HCT116 (cell line): ENCODE data around the gene CEP41. TPM values are rescaled to one million over a fixed set of nuclear protein-coding genes. Genes with fewer than 3 reads are reported as not detected.

Source experiments
- ATAC-seq: fragments of 200-7000 bp; cut with Tn5 transposase; 2 replicates; pipeline ENCODE4 v1.9.1; 2020; ENCODE audit warnings: mild to moderate bottlenecking, moderate library complexity
- BruUV-seq: library from RNA; stranded (reverse); fragments of 400-500 nt; replicated peaks from 2 replicates; lab custom pipeline; 2021; lab: Mats Ljungman, UMichigan
- CTCF ChIA-PET: fragments of 300-600 bp; sonication (Branson Sonifier 250); formaldehyde crosslinking; loops from one replicate; lab custom pipeline; 2021; ENCODE audit warnings: antibody characterized with exemption; lab: Charles Lee
- POLR2A ChIA-PET: fragments of 300-600, 350-600 bp; sonication (Branson Sonifier 250); formaldehyde crosslinking; loops from one replicate; lab custom pipeline; 2021; ENCODE audit warnings: antibody characterized with exemption; lab: Charles Lee
- RAD21 ChIA-PET, 2 experiments: fragments of 300-600 bp; sonication (Branson Sonifier 250); formaldehyde crosslinking; loops; one replicate each; lab custom pipeline; 2023; ENCODE audit warnings: low total read pairs in 2 of 2; ENCODE audit not compliant: uncharacterized antibody in 2 of 2, unreplicated experiment in 2 of 2, low non-redundant PET in 1 of 2; lab: Charles Lee
- DNase-seq: peaks from one replicate; pipeline ENCODE4 v3.0.0-alpha.2; 2010; ENCODE audit warnings: low read depth, low spot score
- H2AFZ ChIP-seq: fragments of 200-600 bp; shearing (Covaris generic), sonication (generic); 2 replicates; pipeline ENCODE4 v1.6.1; 2017; ENCODE audit warnings: low read depth, mixed run types, mixed read lengths, antibody characterized with exemption, low read length; ENCODE audit not compliant: poor library complexity, severe bottlenecking
- H3K27ac ChIP-seq: 2 replicates; pipeline ENCODE4 v1.5.1; 2012; ENCODE audit warnings: low read depth, low read length
- H3K27me3 ChIP-seq: fragments of 200-600 bp; sonication (generic); 2 replicates; pipeline ENCODE4 v1.6.1; 2016; ENCODE audit warnings: mixed run types, low read length, mixed read lengths; ENCODE audit not compliant: insufficient read depth
- H3K36me3 ChIP-seq, 2 experiments: fragments of 200-500 bp in 1 of 2; fragments of 200-600 bp in 1 of 2; sonication (Bioruptor generic) in 1 of 2; sonication (generic) in 1 of 2; 2 replicates each; pipeline versions ENCODE4 v1.5.1 to v1.6.1; 2014 to 2016; ENCODE audit warnings: low read length in 2 of 2, inconsistent platforms in 1 of 2, mixed read lengths in 1 of 2, mixed run types in 1 of 2; ENCODE audit not compliant: insufficient read depth in 2 of 2, control insufficient read depth in 1 of 2
- H3K4me1 ChIP-seq, 2 experiments: fragments of 200-600 bp in 1 of 2; sonication (generic) in 1 of 2; 2 replicates each; pipeline versions ENCODE4 v1.5.1 to v1.6.1; 2012 to 2017; ENCODE audit warnings: low read length in 2 of 2, inconsistent platforms in 1 of 2, mild to moderate bottlenecking in 1 of 2, mixed read lengths in 1 of 2, mixed run types in 1 of 2, moderate library complexity in 1 of 2; ENCODE audit not compliant: insufficient read depth in 2 of 2, control insufficient read depth in 1 of 2
- H3K4me2 ChIP-seq: fragments of 200-600 bp; sonication (generic); 2 replicates; pipeline ENCODE4 v1.6.1; 2017; ENCODE audit warnings: mixed run types, low read length, mixed read lengths
- H3K4me3 ChIP-seq, 2 experiments: fragments of 200-600 bp in 1 of 2; sonication (generic) in 1 of 2; replicated peaks in 1 of 2; 2 replicates each; pipeline ENCODE4 v1.5.1; 2011 to 2016; ENCODE audit warnings: low read length in 2 of 2, control low read depth in 1 of 2, low read depth in 1 of 2, mild to moderate bottlenecking in 1 of 2, mixed read lengths in 1 of 2, mixed run types in 1 of 2
- H3K79me2 ChIP-seq: fragments of 200-600 bp; sonication (generic); 2 replicates; pipeline ENCODE4 v1.6.1; 2017; ENCODE audit warnings: mild to moderate bottlenecking, mixed run types, low read length, moderate library complexity, mixed read lengths; ENCODE audit not compliant: insufficient read depth
- H3K9ac ChIP-seq: fragments of 200-600 bp; sonication (generic); 2 replicates; pipeline ENCODE4 v1.6.1; 2016; ENCODE audit warnings: low read length, mixed read lengths
- H3K9me2 ChIP-seq: fragments of 200-600 bp; sonication (generic), shearing (Covaris generic); 2 replicates; pipeline ENCODE4 v1.6.1; 2017; ENCODE audit warnings: mixed run types, mild to moderate bottlenecking, moderate library complexity; ENCODE audit not compliant: insufficient read depth
- H3K9me3 ChIP-seq, 2 experiments: fragments of 200-500 bp in 1 of 2; fragments of 200-600 bp in 1 of 2; sonication (Bioruptor generic) in 1 of 2; sonication (generic) in 1 of 2; 2 replicates each; pipeline ENCODE4 v1.6.1; 2014 to 2017; ENCODE audit warnings: low read length in 2 of 2, mixed read lengths in 2 of 2, inconsistent platforms in 1 of 2, low read depth in 1 of 2, mild to moderate bottlenecking in 1 of 2, mixed run types in 1 of 2, moderate library complexity in 1 of 2; ENCODE audit not compliant: control insufficient read depth in 1 of 2, insufficient read depth in 1 of 2
- H4K20me1 ChIP-seq: fragments of 200-600 bp; sonication (generic), shearing (Covaris generic); 2 replicates; pipeline ENCODE4 v1.6.1; 2017; ENCODE audit warnings: mixed run types, mild to moderate bottlenecking, moderate library complexity; ENCODE audit not compliant: insufficient read depth
- CBX3 ChIP-seq: IDR thresholded peaks from 2 replicates; pipeline ENCODE4 v1.6.1; 2012; ENCODE audit warnings: low read depth
- CEBPB ChIP-seq: IDR thresholded peaks from 2 replicates; pipeline ENCODE4 v1.6.1; 2012; ENCODE audit warnings: low read depth
- EGR1 ChIP-seq: IDR thresholded peaks from 2 replicates; pipeline ENCODE4 v1.6.1; 2012; ENCODE audit warnings: low read depth
- FOSL1 ChIP-seq: IDR thresholded peaks from 2 replicates; pipeline ENCODE4 v1.6.1; 2012; ENCODE audit warnings: low read depth
- JUND ChIP-seq: IDR thresholded peaks from 2 replicates; pipeline ENCODE4 v1.6.1; 2012
- POLR2AphosphoS5 ChIP-seq: IDR thresholded peaks from 2 replicates; pipeline ENCODE4 v1.6.1; 2011; ENCODE audit warnings: mild to moderate bottlenecking, low read depth, low read length, moderate library complexity
- SP1 ChIP-seq: IDR thresholded peaks from 2 replicates; pipeline ENCODE4 v1.6.1; 2012; ENCODE audit warnings: low read depth
- SRF ChIP-seq: IDR thresholded peaks from 2 replicates; pipeline ENCODE4 v1.6.1; 2012; ENCODE audit warnings: low read depth
- ZNF274 ChIP-seq: fragments of 200-500 bp; sonication (Bioruptor generic); IDR thresholded peaks from 2 replicates; pipeline ENCODE4 v1.6.1; 2014; ENCODE audit warnings: mild to moderate bottlenecking, low read depth, low read length, inconsistent platforms
- intact Hi-C: fragments of 100-400 bp; cut with micrococcal nuclease; formaldehyde crosslinking; loops from 2 replicates; pipeline ENCODE4 v1.10.0; 2022
- total RNA-seq: library from RNA; stranded (reverse); gene quantifications from one replicate; pipeline ENCODE4 v1.2.1, GENCODE V29; 2021; ENCODE audit not compliant: unreplicated experiment
- TF ChIP-seq, protein P1 (sequence below): IDR thresholded peaks from 2 replicates; pipeline ENCODE4 v1.6.1; 2011; ENCODE audit warnings: mild to moderate bottlenecking, low read length, moderate library complexity; ENCODE audit not compliant: insufficient replicate concordance; ENCODE audit errors: extremely low read depth

The CEP41 gene
- total RNA-seq, 1 experiment from 2014 or later = 13.6 TPM

DNA sequence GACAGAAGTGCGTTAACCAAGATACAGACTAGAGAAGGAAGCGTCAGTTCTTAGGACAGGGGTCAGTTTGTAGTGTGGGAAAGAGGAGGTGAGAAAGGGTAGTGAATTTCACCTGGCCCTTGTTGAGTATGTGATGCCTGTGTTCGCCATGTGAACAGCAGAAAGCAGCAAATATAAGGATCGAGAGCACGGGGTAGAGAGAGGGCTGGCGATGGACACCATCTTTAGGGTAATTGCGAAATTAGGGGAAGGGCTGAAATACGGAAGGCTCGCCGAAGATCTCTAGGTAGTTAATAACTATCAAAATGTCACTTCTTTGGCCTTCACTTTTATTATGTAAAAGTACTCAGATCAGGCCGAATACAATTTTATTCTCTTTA, 44.9 kb upstream of the CEP41 start:
- Histone ChIP-seq H2AFZ (peak overlapping the region; percentile 2), H3K9me2 (no peaks in the 10 kb centered on the region), H3K4me1 (peaks cover 0 to 20% of the 10 kb centered on the region in 2 experiments; a peak in 1 of 4 replicates), H3K9ac (0 out of 2 replicates have a peak overlapping the region, but pooled peaks have one; percentile 62), H3K9me3 (no peaks in the 10 kb centered on the region), H3K4me2 (peak overlapping the region; percentile 74), H3K27me3 (no peaks in the 10 kb centered on the region), H3K79me2 (peaks cover 38% of the 10 kb centered on the region), H3K4me3 (peak overlapping the region; percentile 53 to 62), H3K36me3 (no peaks in the 10 kb centered on the region), H4K20me1 (no peaks in the 10 kb centered on the region), H3K27ac (no peak overlapping the region)
- CTCF ChIA-PET = no interaction called here
- RAD21 ChIA-PET = no interaction called here
- ATAC-seq (peak; percentile 20), DNase-seq (no peak)
- no TSS peak for BruUV-seq
- POLR2A ChIA-PET = no interaction called here
- intact Hi-C loops = loop anchor here (5.0 to 10.0 kb wide), 2 partner anchors 211 to 413 kb away; partner anchors contain the start of gene KLHDC10
- TF ChIP-seq FOSL1 (no peak), CEBPB (peak; percentile 62; the same call in 1 of the 2 replicates)

- CTCF ChIA-PET = interaction anchor here (1.6 kb wide), 1 partner anchor 24 kb away, joined by 3 read pairs; no protein-coding TSS in a partner anchor
- intact Hi-C loops = loop anchor here (10.0 kb wide), 1 partner anchor 208 kb away; no protein-coding TSS in a partner anchor
- no peak overlapping the region for H3K4me2 ChIP-seq
- no peak overlapping the region for H3K4me3 ChIP-seq
- H3K36me3 ChIP-seq = no peaks in the 10 kb centered on the region
- POLR2A ChIA-PET = no interaction called here
- peaks cover 0 to 20% of the 10 kb centered on the region in 2 experiments; a peak in 1 of 4 replicates for H3K4me1 ChIP-seq
- DNase-seq = no peak
- no peaks in the 10 kb centered on the region for H3K27me3 ChIP-seq
- H3K9me2 ChIP-seq = no peaks in the 10 kb centered on the region
- H3K9ac ChIP-seq = no peak overlapping the region
- ATAC-seq = no peak
- H3K27ac ChIP-seq = no peak overlapping the region
- no peaks in the 10 kb centered on the region for H3K9me3 ChIP-seq
- RAD21 ChIA-PET = no interaction called here
- TF ChIP-seq, protein P1, sequence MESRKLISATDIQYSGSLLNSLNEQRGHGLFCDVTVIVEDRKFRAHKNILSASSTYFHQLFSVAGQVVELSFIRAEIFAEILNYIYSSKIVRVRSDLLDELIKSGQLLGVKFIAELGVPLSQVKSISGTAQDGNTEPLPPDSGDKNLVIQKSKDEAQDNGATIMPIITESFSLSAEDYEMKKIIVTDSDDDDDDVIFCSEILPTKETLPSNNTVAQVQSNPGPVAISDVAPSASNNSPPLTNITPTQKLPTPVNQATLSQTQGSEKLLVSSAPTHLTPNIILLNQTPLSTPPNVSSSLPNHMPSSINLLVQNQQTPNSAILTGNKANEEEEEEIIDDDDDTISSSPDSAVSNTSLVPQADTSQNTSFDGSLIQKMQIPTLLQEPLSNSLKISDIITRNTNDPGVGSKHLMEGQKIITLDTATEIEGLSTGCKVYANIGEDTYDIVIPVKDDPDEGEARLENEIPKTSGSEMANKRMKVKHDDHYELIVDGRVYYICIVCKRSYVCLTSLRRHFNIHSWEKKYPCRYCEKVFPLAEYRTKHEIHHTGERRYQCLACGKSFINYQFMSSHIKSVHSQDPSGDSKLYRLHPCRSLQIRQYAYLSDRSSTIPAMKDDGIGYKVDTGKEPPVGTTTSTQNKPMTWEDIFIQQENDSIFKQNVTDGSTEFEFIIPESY = no peak
- no peak for TF ChIP-seq SP1
- TF ChIP-seq SRF = no peak
- no peak for TF ChIP-seq EGR1
- no peak for TF ChIP-seq JUND
- no peak for TF ChIP-seq ZNF274
- no peak for TF ChIP-seq POLR2AphosphoS5
- TF ChIP-seq CBX3 = no peak
- no TSS peak for BruUV-seq
- H3K79me2 ChIP-seq = peaks cover 14% of the 10 kb centered on the region; the same call in 1 of the 2 replicates
- no peaks in the 10 kb centered on the region for H4K20me1 ChIP-seq
- no peak overlapping the region for H2AFZ ChIP-seq
These were observed 42.2 kb upstream of the CEP41 start for GRCh38 chr7:130483031-130483430.
